SU-DHL-6 (cell line): Measurements from ENCODE around the gene AMPD3.
A peak's percentile ranks its signal among the peaks of the same experiment; 100 is the strongest.

ENCODE experiments used
- H2AFZ ChIP-seq: fragments of 200-600 bp; sonication (generic); 2 replicates; pipeline ENCODE4 v1.6.1; 2014; ENCODE audit warnings: low read depth, mild to moderate bottlenecking, moderate library complexity, mixed read lengths, antibody characterized with exemption, low read length; ENCODE audit not compliant: severe bottlenecking
- H3F3A ChIP-seq: fragments of 200-600 bp; shearing (Covaris generic); 2 replicates; pipeline ENCODE4 v1.6.0; 2016; ENCODE audit warnings: antibody characterized with exemption, mild to moderate bottlenecking; ENCODE audit not compliant: insufficient read depth
- H3K27ac ChIP-seq: fragments of 200-600 bp; sonication (generic); 2 replicates; pipeline ENCODE4 v1.5.1; 2016; ENCODE audit warnings: low read depth, mild to moderate bottlenecking, low read length, moderate library complexity, mixed read lengths
- H3K27me3 ChIP-seq: fragments of 200-600 bp; sonication (generic), shearing (Covaris generic); 2 replicates; pipeline ENCODE4 v1.6.0; 2014; ENCODE audit warnings: mild to moderate bottlenecking, low read length
- H3K36me3 ChIP-seq: fragments of 200-600 bp; sonication (generic); 2 replicates; pipeline ENCODE4 v1.6.1; 2014; ENCODE audit warnings: mild to moderate bottlenecking, low read length, mixed read lengths
- H3K4me2 ChIP-seq: fragments of 300-600, 200-600 bp; shearing (Covaris generic), sonication (generic); 2 replicates; pipeline ENCODE4 v1.6.0; 2014; ENCODE audit warnings: low read length, low read depth, mild to moderate bottlenecking; ENCODE audit not compliant: poor library complexity, severe bottlenecking
- H3K4me3 ChIP-seq: fragments of 200-600 bp; sonication (generic); 2 replicates; pipeline ENCODE4 v1.5.1; 2014; ENCODE audit warnings: antibody characterized with exemption, low read length, mild to moderate bottlenecking, mixed read lengths; ENCODE audit not compliant: insufficient read depth, poor library complexity, severe bottlenecking
- H3K79me2 ChIP-seq: fragments of 200-600 bp; sonication (generic); 2 replicates; pipeline ENCODE4 v1.6.1; 2014; ENCODE audit warnings: mild to moderate bottlenecking, low read length, moderate library complexity; ENCODE audit not compliant: insufficient read depth
- H3K9ac ChIP-seq: fragments of 200-600 bp; sonication (generic); 2 replicates; pipeline ENCODE4 v1.7.0; 2014; ENCODE audit warnings: mild to moderate bottlenecking, low read length
- H3K9me2 ChIP-seq: fragments of 200-600 bp; sonication (generic); replicated peaks from 2 replicates; pipeline ENCODE4 v1.6.1; 2014; ENCODE audit warnings: low read length; ENCODE audit not compliant: insufficient read depth
- H3K9me3 ChIP-seq: fragments of 200-600 bp; sonication (generic); 2 replicates; pipeline ENCODE4 v1.6.1; 2014; ENCODE audit warnings: low read length, mixed read lengths; ENCODE audit not compliant: insufficient read depth
- H4K20me1 ChIP-seq: fragments of 200-600 bp; sonication (generic); 2 replicates; pipeline ENCODE4 v1.6.1; 2014; ENCODE audit warnings: low read depth, mild to moderate bottlenecking, antibody characterized with exemption, low read length, moderate library complexity, mixed read lengths
- CTCF ChIP-seq: fragments of 200-600 bp; sonication (generic); IDR thresholded peaks from one replicate; pipeline ENCODE4 v1.5.1; 2017; ENCODE audit warnings: antibody characterized with exemption, mild to moderate bottlenecking, low read length, moderate library complexity; ENCODE audit not compliant: insufficient read depth, poor library complexity, severe bottlenecking
- EZH2phosphoT487 ChIP-seq: fragments of 200-600 bp; sonication (generic), shearing (Covaris generic); conservative IDR thresholded peaks from 2 replicates; pipeline ENCODE4 v1.6.1; 2018; ENCODE audit warnings: mild to moderate bottlenecking, antibody characterized with exemption, low read length, moderate library complexity, mixed read lengths

AMPD3 gene

GRCh38 chr11:10410844-10411200, 44.2 kb upstream of the AMPD3 start:
- Histone ChIP-seq H3K9me2 (no peaks in the 10 kb centered on the region), H3K27ac (no peak overlapping the region), H3K4me3 (no peak overlapping the region), H3K36me3 (no peaks in the 10 kb centered on the region), H2AFZ (no peak overlapping the region), H3K9me3 (no peaks in the 10 kb centered on the region), H3K79me2 (no peaks in the 10 kb centered on the region), H3K4me2 (no peak overlapping the region), H3F3A (no peaks in the 10 kb centered on the region), H3K27me3 (no peaks in the 10 kb centered on the region), H3K9ac (no peak overlapping the region), H4K20me1 (no peaks in the 10 kb centered on the region)
- TF ChIP-seq CTCF, result no peak
- no peak for TF ChIP-seq EZH2phosphoT487

GRCh38 chr11:10412266-10412665, 42.8 kb upstream of the AMPD3 start:
- no peaks in the 10 kb centered on the region for H4K20me1 ChIP-seq
- no peaks in the 10 kb centered on the region for H3K27me3 ChIP-seq
- H3K9ac ChIP-seq, result no peak overlapping the region
- H3K36me3 ChIP-seq, result no peaks in the 10 kb centered on the region
- no peak overlapping the region for H3K4me3 ChIP-seq
- no peak overlapping the region for H2AFZ ChIP-seq
- TF ChIP-seq CTCF (no peak), EZH2phosphoT487 (no peak)
- H3K27ac ChIP-seq, result no peak overlapping the region
- H3K9me3 ChIP-seq, result no peaks in the 10 kb centered on the region
- no peak overlapping the region for H3K4me2 ChIP-seq
- no peaks in the 10 kb centered on the region for H3K79me2 ChIP-seq
- H3K9me2 ChIP-seq, result no peaks in the 10 kb centered on the region
- no peaks in the 10 kb centered on the region for H3F3A ChIP-seq

GRCh38 chr11:10413268-10413667, 41.8 kb upstream of the AMPD3 start:
- no peak for TF ChIP-seq EZH2phosphoT487
- TF ChIP-seq CTCF, result peak; percentile 43
- no peaks in the 10 kb centered on the region for H4K20me1 ChIP-seq
- H3K79me2 ChIP-seq, result no peaks in the 10 kb centered on the region
- H2AFZ ChIP-seq, result no peak overlapping the region
- H3K27ac ChIP-seq, result no peak overlapping the region
- no peaks in the 10 kb centered on the region for H3K27me3 ChIP-seq
- no peak overlapping the region for H3K9ac ChIP-seq
- H3K9me3 ChIP-seq, result no peaks in the 10 kb centered on the region
- H3K4me2 ChIP-seq, result no peak overlapping the region
- no peaks in the 10 kb centered on the region for H3K36me3 ChIP-seq
- no peaks in the 10 kb centered on the region for H3K9me2 ChIP-seq
- no peaks in the 10 kb centered on the region for H3F3A ChIP-seq
- H3K4me3 ChIP-seq, result no peak overlapping the region

GRCh38 chr11:10414181-10414580, 40.9 kb upstream of the AMPD3 start:
- no peaks in the 10 kb centered on the region for H3K36me3 ChIP-seq
- no peaks in the 10 kb centered on the region for H3K9me2 ChIP-seq
- TF ChIP-seq CTCF, result no peak
- no peak for TF ChIP-seq EZH2phosphoT487
- no peak overlapping the region for H3K4me2 ChIP-seq
- H2AFZ ChIP-seq, result no peak overlapping the region
- no peaks in the 10 kb centered on the region for H3K9me3 ChIP-seq
- no peak overlapping the region for H3K27ac ChIP-seq
- H3K27me3 ChIP-seq, result no peaks in the 10 kb centered on the region
- no peaks in the 10 kb centered on the region for H4K20me1 ChIP-seq
- H3F3A ChIP-seq, result no peaks in the 10 kb centered on the region
- no peak overlapping the region for H3K9ac ChIP-seq
- no peaks in the 10 kb centered on the region for H3K79me2 ChIP-seq
- H3K4me3 ChIP-seq, result no peak overlapping the region
